Fibroblast of lung (primary cell): ENCODE measurements around the gene NEAT1.

Source experiments
- CTCF ChIP-seq, 2 donors: IDR thresholded peaks in 1 of 2; conservative IDR thresholded peaks in 1 of 2; 1 replicate in 1 of 2; 2 replicates in 1 of 2; pipeline ENCODE4 v1.5.1; 2011 to 2012; ENCODE audit warnings: low read length in 2 of 2, control low read depth in 1 of 2, inconsistent platforms in 1 of 2, low read depth in 1 of 2, mild to moderate bottlenecking in 1 of 2
- EZH2 ChIP-seq: IDR thresholded peaks from 2 replicates; pipeline ENCODE4 v1.5.1; 2012; ENCODE audit warnings: low read length, control low read depth, mild to moderate bottlenecking; ENCODE audit errors: missing control alignments

- TF ChIP-seq CTCF (conservative IDR thresholded peaks at IDR 0.05 in 1 of 2, IDR thresholded peaks at IDR 0.05 in 1 of 2; ENCODE audit: low read depth in 1 of 2, low read length in 2 of 2) (no peak), EZH2 (no peak)
Measured at GRCh38 chr11:65486570-65487466, 64.2 kb downstream of the NEAT1 start.
